ENCODE measurements around the gene TTC28.

Gene TTC28

DNA sequence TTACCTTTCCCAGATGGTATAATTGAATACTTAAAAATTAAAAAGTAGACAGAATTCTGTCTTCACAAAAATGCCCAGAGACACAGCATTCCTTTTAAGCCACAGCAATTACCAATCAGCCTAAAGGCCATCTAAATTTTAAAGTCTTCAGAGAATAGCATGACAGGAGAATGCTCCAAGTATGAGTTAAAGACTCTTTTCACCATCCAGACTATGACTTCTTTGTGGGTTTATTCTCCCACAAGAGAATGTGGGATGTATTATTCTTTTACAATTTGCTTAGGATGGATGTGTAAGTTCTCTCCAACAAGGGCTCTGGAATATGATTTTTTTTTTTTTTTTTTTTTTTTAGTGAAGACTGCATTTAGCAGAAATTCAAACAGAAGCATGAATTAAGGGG, 249.9 kb downstream of the TTC28 start:
- DNase-seq (ENCODE audit: low read depth), result no peak
- no peak overlapping the region for H3K4me3 ChIP-seq (ENCODE audit: low read depth, low read length)
- TF ChIP-seq, protein P1, sequence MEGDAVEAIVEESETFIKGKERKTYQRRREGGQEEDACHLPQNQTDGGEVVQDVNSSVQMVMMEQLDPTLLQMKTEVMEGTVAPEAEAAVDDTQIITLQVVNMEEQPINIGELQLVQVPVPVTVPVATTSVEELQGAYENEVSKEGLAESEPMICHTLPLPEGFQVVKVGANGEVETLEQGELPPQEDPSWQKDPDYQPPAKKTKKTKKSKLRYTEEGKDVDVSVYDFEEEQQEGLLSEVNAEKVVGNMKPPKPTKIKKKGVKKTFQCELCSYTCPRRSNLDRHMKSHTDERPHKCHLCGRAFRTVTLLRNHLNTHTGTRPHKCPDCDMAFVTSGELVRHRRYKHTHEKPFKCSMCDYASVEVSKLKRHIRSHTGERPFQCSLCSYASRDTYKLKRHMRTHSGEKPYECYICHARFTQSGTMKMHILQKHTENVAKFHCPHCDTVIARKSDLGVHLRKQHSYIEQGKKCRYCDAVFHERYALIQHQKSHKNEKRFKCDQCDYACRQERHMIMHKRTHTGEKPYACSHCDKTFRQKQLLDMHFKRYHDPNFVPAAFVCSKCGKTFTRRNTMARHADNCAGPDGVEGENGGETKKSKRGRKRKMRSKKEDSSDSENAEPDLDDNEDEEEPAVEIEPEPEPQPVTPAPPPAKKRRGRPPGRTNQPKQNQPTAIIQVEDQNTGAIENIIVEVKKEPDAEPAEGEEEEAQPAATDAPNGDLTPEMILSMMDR (IDR thresholded peaks at IDR 0.05; ENCODE audit: control insufficient read depth, extremely low read depth, insufficient read depth), result no peak

DNA sequence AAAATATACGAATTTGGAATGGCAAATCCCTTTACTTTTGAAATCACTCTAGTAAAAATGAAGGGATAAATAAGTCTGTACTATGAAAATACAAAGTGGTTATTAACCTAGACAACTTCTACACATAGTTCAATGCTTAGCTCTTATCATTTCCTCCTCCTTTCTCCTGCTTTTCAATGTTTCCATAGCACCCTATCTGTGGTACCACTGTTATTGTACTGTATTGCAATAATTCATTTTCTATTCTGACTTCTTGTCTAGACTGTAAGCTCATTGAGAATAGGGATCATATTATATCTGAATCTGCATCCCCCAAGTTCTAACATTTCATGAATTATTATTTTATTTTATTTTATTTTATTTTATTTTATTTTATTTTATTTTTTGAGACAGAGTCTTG, 251.4 kb downstream of the TTC28 start:
- H3K4me3 ChIP-seq (ENCODE audit: low read depth, low read length), result no peak overlapping the region
- no peak for DNase-seq (ENCODE audit: low read depth)

DNA sequence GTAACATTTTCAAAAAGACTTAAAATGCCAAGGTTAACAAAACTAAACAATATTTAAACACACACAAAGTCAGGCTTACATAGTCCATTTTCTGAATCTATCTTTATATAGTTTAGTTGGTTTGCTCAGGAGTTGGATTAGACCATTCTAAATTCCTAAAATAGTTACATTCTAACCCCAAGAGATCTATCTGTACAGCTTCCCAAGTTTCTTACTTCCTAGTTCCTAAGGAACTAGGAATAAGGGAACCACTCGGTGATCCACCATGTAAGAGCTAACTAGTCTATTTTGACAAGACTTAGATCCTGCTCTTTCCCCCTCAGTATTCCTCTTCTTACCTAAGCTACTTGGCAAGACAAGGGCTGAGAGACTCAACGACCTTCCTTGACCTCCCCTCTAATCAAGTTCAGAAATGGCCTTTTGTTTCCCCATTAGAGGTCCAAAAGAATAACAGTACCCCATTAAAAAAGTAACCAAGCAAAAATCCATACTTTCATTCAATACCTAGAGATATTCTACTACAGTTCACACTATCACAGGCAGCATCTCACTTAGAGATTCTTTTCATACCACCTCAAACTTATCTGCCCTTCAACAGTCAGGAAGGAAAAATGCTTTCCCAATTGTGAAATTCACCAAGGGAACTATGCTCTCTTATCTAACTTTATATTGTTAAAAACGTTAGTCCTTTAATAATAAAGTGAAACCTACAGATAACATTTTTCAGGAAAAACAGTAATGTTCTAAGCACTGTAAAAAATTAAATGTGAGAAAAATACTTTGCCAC, 253.1 kb downstream of the TTC28 start:
- TF ChIP-seq, protein P1 (IDR thresholded peaks at IDR 0.05; ENCODE audit: control insufficient read depth, extremely low read depth, insufficient read depth), result no peak
- H3K4me3 ChIP-seq (ENCODE audit: low read depth, low read length), result no peak overlapping the region
- DNase-seq (ENCODE audit: low read depth), result no peak

More for the DNA sequence above, 251.4 kb downstream of the TTC28 start:
- TF ChIP-seq, protein P1 (IDR thresholded peaks at IDR 0.05; ENCODE audit: control insufficient read depth, extremely low read depth, insufficient read depth), result no peak

DNA sequence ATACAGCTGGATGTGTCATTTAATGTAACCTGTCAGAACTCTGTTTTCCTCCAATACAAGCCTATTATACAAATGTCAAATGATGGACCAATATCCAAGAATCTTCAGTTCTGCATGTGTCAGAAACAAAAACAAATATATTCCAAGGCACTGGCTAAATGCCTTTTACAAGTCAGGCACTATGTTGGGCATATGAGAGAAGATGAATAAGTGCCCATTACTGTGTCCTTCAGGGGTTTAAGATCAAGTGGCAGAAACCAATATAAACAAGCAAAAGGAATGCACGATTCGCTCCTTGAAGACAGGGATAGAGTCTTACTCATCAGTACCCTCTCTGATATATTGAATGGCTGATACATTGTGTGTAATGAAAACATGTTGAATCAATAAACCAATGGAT, 254.4 kb downstream of the TTC28 start:
- TF ChIP-seq, protein P1 (IDR thresholded peaks at IDR 0.05; ENCODE audit: control insufficient read depth, extremely low read depth, insufficient read depth), result no peak
- DNase-seq (ENCODE audit: low read depth), result no peak
- H3K4me3 ChIP-seq (ENCODE audit: low read depth, low read length), result no peak overlapping the region

DNA sequence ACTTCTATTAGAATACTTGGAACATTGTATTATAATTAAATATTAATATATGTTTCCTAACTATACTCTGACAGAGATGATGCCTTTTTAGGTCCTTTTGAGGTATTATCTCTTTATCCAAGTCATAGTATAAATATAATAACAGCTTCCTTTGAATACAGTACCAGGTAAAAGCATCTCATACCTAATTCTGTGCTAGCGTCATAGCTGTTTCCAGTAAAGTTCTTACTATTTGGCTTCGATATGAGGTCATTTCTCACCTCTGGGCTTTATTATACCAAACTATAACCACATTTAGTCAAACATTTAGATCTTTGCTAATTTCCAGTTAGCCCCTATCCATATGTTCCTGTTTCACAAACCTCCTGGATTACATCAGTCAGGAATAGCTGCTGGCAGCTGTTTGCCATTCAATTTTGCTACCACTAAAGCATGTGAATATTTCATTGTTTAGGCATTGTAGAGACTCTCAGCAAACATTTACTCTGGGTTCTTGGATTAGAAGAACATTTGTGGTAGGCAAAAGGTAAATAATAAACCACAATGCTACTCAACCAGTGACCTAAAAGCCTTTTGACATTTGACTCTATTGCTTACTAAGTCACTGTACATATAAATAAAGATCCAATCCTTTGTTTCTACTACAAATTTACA, 255.1 kb downstream of the TTC28 start:
- TF ChIP-seq, protein P1 (IDR thresholded peaks at IDR 0.05; ENCODE audit: control insufficient read depth, extremely low read depth, insufficient read depth), result no peak
- no peak overlapping the region for H3K4me3 ChIP-seq (ENCODE audit: low read depth, low read length)
- DNase-seq (ENCODE audit: low read depth), result peak; percentile 81

DNA sequence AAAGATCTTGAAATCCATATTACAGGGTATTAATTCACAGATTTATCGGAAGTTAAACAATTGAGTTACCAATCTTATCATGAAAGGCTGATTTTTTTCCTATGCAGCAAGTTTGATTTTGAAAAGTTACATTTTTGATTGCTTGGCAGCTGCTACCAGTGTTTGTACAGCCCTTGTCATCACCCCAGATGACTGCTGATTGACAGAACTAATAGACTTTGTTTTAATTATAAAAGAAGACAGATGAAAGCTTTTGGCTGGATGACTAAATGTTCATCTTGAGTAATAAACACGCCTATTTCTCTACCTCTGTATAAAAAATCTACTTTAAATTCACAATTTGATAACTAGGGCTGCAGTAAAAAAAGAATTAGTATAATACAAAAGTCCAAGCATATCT, 259.7 kb downstream of the TTC28 start:
- no peak for DNase-seq (ENCODE audit: low read depth)
- TF ChIP-seq, protein P1 (IDR thresholded peaks at IDR 0.05; ENCODE audit: control insufficient read depth, extremely low read depth, insufficient read depth), result no peak
- H3K4me3 ChIP-seq (ENCODE audit: low read depth, low read length), result no peak overlapping the region

Measured in LNCaP clone FGC (cell line).